Upper lobe of left lung (tissue), 6 donors: ENCODE measurements around the gene BSN. TPM values are rescaled to one million over a fixed set of nuclear protein-coding genes. Genes with fewer than 3 reads are reported as not detected.

Experiments used
- ATAC-seq, 2 donors: fragments of 200-7000 bp; cut with Tn5 transposase; one replicate each; pipeline ENCODE4 v1.9.1; 2022; ENCODE audit warnings: mild to moderate bottlenecking in 2 of 2, moderate library complexity in 2 of 2; ENCODE audit not compliant: low FRiP score in 2 of 2
- DNase-seq, 2 donors: peaks; one replicate each; pipeline ENCODE4 v3.0.0-alpha.2; 2019 to 2020
- H3K27ac ChIP-seq, 4 donors: fragments of 200-600 bp; sonication (generic); one replicate each; pipeline ENCODE4 v1.5.1; 2016 to 2019
- H3K27me3 ChIP-seq, 4 donors: fragments of 200-600 bp; sonication (generic); one replicate each; pipeline ENCODE4 v1.5.1; 2017 to 2019
- H3K36me3 ChIP-seq, 4 donors: fragments of 200-600 bp; sonication (generic); one replicate each; pipeline ENCODE4 v1.5.1; 2016 to 2019
- H3K4me1 ChIP-seq, 4 donors: fragments of 200-600 bp; sonication (generic); one replicate each; pipeline ENCODE4 v1.5.1; 2018 to 2019
- H3K4me3 ChIP-seq, 4 donors: fragments of 200-600 bp; sonication (generic); one replicate each; pipeline ENCODE4 v1.5.1; 2017 to 2019; ENCODE audit warnings: mild to moderate bottlenecking in 2 of 4, moderate library complexity in 1 of 4
- H3K9me3 ChIP-seq, 4 donors: fragments of 200-600 bp; sonication (generic); one replicate each; pipeline ENCODE4 v1.5.1; 2018 to 2019
- CTCF ChIP-seq, 6 experiments: fragments of 450-650 bp in 4 of 6; fragments of 200-600 bp in 2 of 6; sonication (generic) in 2 of 6; IDR thresholded peaks; one replicate each; pipeline ENCODE4 v1.5.1; 2016 to 2019; ENCODE audit warnings: antibody characterized with exemption in 6 of 6
- EP300 ChIP-seq, 4 donors: sonication (generic); formaldehyde crosslinking; IDR thresholded peaks; one replicate each; pipeline ENCODE4 v1.5.1; 2017; ENCODE audit warnings: antibody characterized with exemption in 4 of 4, control low read depth in 2 of 4
- POLR2A ChIP-seq, 4 donors: fragments of 450-650 bp; IDR thresholded peaks; one replicate each; pipeline ENCODE4 v1.5.1; 2016 to 2017; ENCODE audit warnings: antibody characterized with exemption in 4 of 4, mild to moderate bottlenecking in 2 of 4
- POLR2AphosphoS5 ChIP-seq, 2 donors: sonication (generic); formaldehyde crosslinking; IDR thresholded peaks; one replicate each; pipeline ENCODE4 v1.5.1; 2017; ENCODE audit warnings: antibody characterized with exemption in 2 of 2
- WGBS, 2 donors: methylation state at CpG; one replicate each; pipeline ENCODE4 v1.1.5; 2017 to 2018; 5-methylcytosine and 5-hydroxymethylcytosine counted together
- total RNA-seq, 6 donors: library from RNA; depleted of rRNA in 4 of 6; stranded (reverse); fragments of >200 nt in 4 of 6; gene quantifications; one replicate each; pipeline versions ENCODE4 v1.1.0 to v1.2.1, GENCODE V29; 2016 to 2021
- donor health status: DM: no; HTN: no; CAD: no; lungs with moderate emphysema.
- donor health status: DM: no; HTN: yes; CAD: no; lungs with severe emphysema.

Gene BSN
- total RNA-seq, 6 donors from 2014 or later: 0.39 to 1.1 (median 0.72) TPM

GRCh38 chr3:49644684-49645083 lies 90.4 kb downstream of the BSN start:
- no peak overlapping the region for H3K4me3 ChIP-seq
- DNase-seq: no peak
- WGBS, 2 donors: 76 to 100% methylated on average over 1 to 8 of the region's 8 CpGs
- TF ChIP-seq POLR2AphosphoS5 (IDR thresholded peaks at IDR 0.05): no peak
- no peak for TF ChIP-seq CTCF (IDR thresholded peaks at IDR 0.05)
- TF ChIP-seq EP300 (IDR thresholded peaks at IDR 0.05): no peak
- TF ChIP-seq POLR2A (IDR thresholded peaks at IDR 0.05): no peak
- no peaks in the 10 kb centered on the region for H3K36me3 ChIP-seq
- no peaks in the 10 kb centered on the region for H3K27me3 ChIP-seq
- no peak for ATAC-seq
- no peak overlapping the region for H3K27ac ChIP-seq
- peaks cover 0 to 6% (median 0%) of the 10 kb centered on the region in 4 donors for H3K4me1 ChIP-seq
- no peaks in the 10 kb centered on the region for H3K9me3 ChIP-seq

- no peaks in the 10 kb centered on the region for H3K9me3 ChIP-seq
- ATAC-seq (no peak), DNase-seq (no peak)
- H3K4me1 ChIP-seq: peaks cover 0 to 6% (median 0%) of the 10 kb centered on the region in 4 donors
- H3K27ac ChIP-seq: no peak overlapping the region
- no peaks in the 10 kb centered on the region for H3K36me3 ChIP-seq
- H3K4me3 ChIP-seq: no peak overlapping the region
- 88 to 93% methylated on average over 3 of the region's 3 CpGs for WGBS, 2 donors
- TF ChIP-seq POLR2A (IDR thresholded peaks at IDR 0.05): no peak
- TF ChIP-seq CTCF (IDR thresholded peaks at IDR 0.05): no peak
- no peak for TF ChIP-seq POLR2AphosphoS5 (IDR thresholded peaks at IDR 0.05)
- no peak for TF ChIP-seq EP300 (IDR thresholded peaks at IDR 0.05)
- no peaks in the 10 kb centered on the region for H3K27me3 ChIP-seq
Observed at GRCh38 chr3:49646236-49646635, 92.0 kb downstream of the BSN start.

- no peak for TF ChIP-seq EP300 (IDR thresholded peaks at IDR 0.05)
- no peak for TF ChIP-seq POLR2AphosphoS5 (IDR thresholded peaks at IDR 0.05)
- no peak for TF ChIP-seq POLR2A (IDR thresholded peaks at IDR 0.05)
- TF ChIP-seq CTCF (IDR thresholded peaks at IDR 0.05): no peak
- Histone ChIP-seq H3K4me1 (peaks cover 0 to 6% (median 0%) of the 10 kb centered on the region in 4 donors), H3K4me3 (no peak overlapping the region), H3K36me3 (no peaks in the 10 kb centered on the region), H3K27ac (no peak overlapping the region), H3K27me3 (no peaks in the 10 kb centered on the region), H3K9me3 (no peaks in the 10 kb centered on the region)
- ATAC-seq (no peak), DNase-seq (peak in 1 of 2 donors; percentile 30)
- 37 to 65% methylated on average over 1 to 2 of the region's 2 CpGs for WGBS, 2 donors
Observed at GRCh38 chr3:49647741-49648140, 93.5 kb downstream of the BSN start.

- DNase-seq (no peak), ATAC-seq (no peak)
- WGBS, 2 donors: 75 to 79% methylated on average over 3 of the region's 3 CpGs
- no peaks in the 10 kb centered on the region for H3K9me3 ChIP-seq
- peaks cover 0 to 6% (median 0%) of the 10 kb centered on the region in 4 donors for H3K4me1 ChIP-seq
- TF ChIP-seq EP300 (IDR thresholded peaks at IDR 0.05) (no peak), POLR2AphosphoS5 (IDR thresholded peaks at IDR 0.05) (no peak), POLR2A (IDR thresholded peaks at IDR 0.05) (no peak), CTCF (IDR thresholded peaks at IDR 0.05) (no peak)
- no peaks in the 10 kb centered on the region for H3K27me3 ChIP-seq
- no peaks in the 10 kb centered on the region for H3K36me3 ChIP-seq
- H3K4me3 ChIP-seq: no peak overlapping the region
- no peak overlapping the region for H3K27ac ChIP-seq
Observed at GRCh38 chr3:49648354-49649019, 94.2 kb downstream of the BSN start.

- H3K9me3 ChIP-seq: no peaks in the 10 kb centered on the region
- no peaks in the 10 kb centered on the region for H3K27me3 ChIP-seq
- H3K36me3 ChIP-seq: no peaks in the 10 kb centered on the region
- ATAC-seq: no peak
- H3K4me3 ChIP-seq: no peak overlapping the region
- no peak overlapping the region for H3K27ac ChIP-seq
- H3K4me1 ChIP-seq: peaks cover 0 to 6% (median 0%) of the 10 kb centered on the region in 4 donors
- WGBS, 2 donors: 88% methylated on average over 1 of the region's 1 CpG; no CpG with 5 or more reads in 1 of the 2 donors
- TF ChIP-seq CTCF (IDR thresholded peaks at IDR 0.05): no peak
- no peak for TF ChIP-seq POLR2A (IDR thresholded peaks at IDR 0.05)
- TF ChIP-seq EP300 (IDR thresholded peaks at IDR 0.05): no peak
- TF ChIP-seq POLR2AphosphoS5 (IDR thresholded peaks at IDR 0.05): no peak
- DNase-seq: no peak
Observed at GRCh38 chr3:49649576-49649975, 95.3 kb downstream of the BSN start.
